HG03460 (cell line): Measurements from ENCODE around the gene FAM180B.
"Not testable (repeated sequence)": the region's sequence is repeated elsewhere in the genome, so short reads cannot be mapped to it uniquely, and the experiment has no call there.

Source experiments
- ATAC-seq: cut with Tn5 transposase; IDR thresholded peaks from one replicate; pipeline ENCODE4 v1.9.1; 2021; ENCODE audit not compliant: unreplicated experiment

Gene FAM180B

GRCh38 chr11:47586098-47586855 lies at the start of gene FAM180B:
FAM180B (plus strand) TSS chr11:47586678; CDS start chr11:47586769, 91 bp downstream.
- ATAC-seq: no peak

GRCh38 chr11:47536915-47537314 lies 49.6 kb upstream of the FAM180B start:
- no peak for ATAC-seq

GRCh38 chr11:47538741-47539565 lies 47.5 kb upstream of the FAM180B start:
- ATAC-seq: no peak

GRCh38 chr11:47539681-47540039 lies 46.8 kb upstream of the FAM180B start:
- ATAC-seq: no peak

GRCh38 chr11:47541070-47541469 lies 45.4 kb upstream of the FAM180B start:
- ATAC-seq: no peak

- ATAC-seq: no peak
Measured at GRCh38 chr11:47545298-47545697, 41.2 kb upstream of the FAM180B start.

- ATAC-seq: not testable (repeated sequence)
Measured at GRCh38 chr11:47546274-47546673, 40.2 kb upstream of the FAM180B start.

GRCh38 chr11:47550288-47551047 lies 36.0 kb upstream of the FAM180B start:
- no peak for ATAC-seq

GRCh38 chr11:47551086-47551485 lies 35.4 kb upstream of the FAM180B start:
- ATAC-seq: no peak

- ATAC-seq: no peak
Measured at GRCh38 chr11:47552056-47552565, 34.4 kb upstream of the FAM180B start.

- ATAC-seq: peak; percentile 95
Measured at GRCh38 chr11:47552566-47553405, 33.7 kb upstream of the FAM180B start, which contains the start of gene CELF1. CELF1 (minus strand) TSS chr11:47553132; CDS start chr11:47499523, 53,609 bp downstream.

GRCh38 chr11:47553406-47553743 lies 33.1 kb upstream of the FAM180B start:
- ATAC-seq: peak; percentile 4

GRCh38 chr11:47557004-47557403 lies 29.5 kb upstream of the FAM180B start:
- not testable (repeated sequence) for ATAC-seq

GRCh38 chr11:47558695-47559094 lies 27.8 kb upstream of the FAM180B start:
- no peak for ATAC-seq

- no peak for ATAC-seq
Measured at GRCh38 chr11:47560426-47560825, 26.1 kb upstream of the FAM180B start.

- ATAC-seq: not testable (repeated sequence)
Measured at GRCh38 chr11:47562393-47562792, 24.1 kb upstream of the FAM180B start.

- ATAC-seq: not testable (repeated sequence)
Measured at GRCh38 chr11:47564366-47564765, 22.1 kb upstream of the FAM180B start.

GRCh38 chr11:47564933-47565339 lies 21.5 kb upstream of the FAM180B start:
- peak; percentile 19 for ATAC-seq

- peak; percentile 84 for ATAC-seq
Measured at GRCh38 chr11:47565340-47566148, 20.9 kb upstream of the FAM180B start, which contains the start of gene PTPMT1. PTPMT1 (plus strand) TSS chr11:47565599; CDS start chr11:47565623, 24 bp downstream.
